NCI-H82 treated with DMSO at 0.1 percent for 48 hours (cell line): ENCODE results near the gene SPINK4.

Experiments used
- DNase-seq: peaks from one replicate; lab custom pipeline; 2025; ENCODE audit not compliant: unreplicated experiment; lab: John Stamatoyannopoulos, UW

SPINK4 gene

GRCh38 chr9:33229359-33230114 lies 10.4 kb upstream of the SPINK4 start:
- no peak for DNase-seq

GRCh38 chr9:33230756-33231622 lies 9.0 kb upstream of the SPINK4 start:
- DNase-seq = no peak

GRCh38 chr9:33231623-33231942 lies 8.4 kb upstream of the SPINK4 start:
- no peak for DNase-seq

GRCh38 chr9:33232815-33233214 lies 7.2 kb upstream of the SPINK4 start:
- no peak for DNase-seq

- DNase-seq = no peak
Measured at GRCh38 chr9:33233626-33234342, 6.2 kb upstream of the SPINK4 start.

- DNase-seq = no peak
Measured at GRCh38 chr9:33234511-33235467, 5.2 kb upstream of the SPINK4 start.

- DNase-seq = no peak
Measured at GRCh38 chr9:33236571-33236970, 3.4 kb upstream of the SPINK4 start.

DNA sequence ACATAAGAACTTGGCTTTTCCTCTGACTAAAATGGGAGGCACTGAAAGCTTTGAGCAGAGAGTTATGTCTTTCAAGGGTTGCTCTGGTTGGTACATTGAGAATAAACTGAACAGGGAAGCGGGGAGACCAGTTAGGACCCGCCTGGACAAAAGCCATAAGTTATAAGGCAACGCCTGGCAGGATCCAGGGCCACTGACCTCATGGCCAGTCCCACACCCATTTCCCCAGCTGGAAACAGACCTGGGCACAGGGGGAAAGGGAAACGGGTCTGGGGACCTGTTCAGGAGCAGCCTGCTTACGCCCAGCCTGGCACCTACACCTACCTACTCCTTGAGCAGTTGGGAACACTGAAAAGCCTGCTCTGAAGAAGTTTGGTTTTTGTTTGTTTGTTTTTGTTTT lies 1.3 kb downstream of the SPINK4 start:
- DNase-seq = no peak

- DNase-seq = no peak
Measured at GRCh38 chr9:33242609-33243134, 2.7 kb downstream of the SPINK4 start.

DNA sequence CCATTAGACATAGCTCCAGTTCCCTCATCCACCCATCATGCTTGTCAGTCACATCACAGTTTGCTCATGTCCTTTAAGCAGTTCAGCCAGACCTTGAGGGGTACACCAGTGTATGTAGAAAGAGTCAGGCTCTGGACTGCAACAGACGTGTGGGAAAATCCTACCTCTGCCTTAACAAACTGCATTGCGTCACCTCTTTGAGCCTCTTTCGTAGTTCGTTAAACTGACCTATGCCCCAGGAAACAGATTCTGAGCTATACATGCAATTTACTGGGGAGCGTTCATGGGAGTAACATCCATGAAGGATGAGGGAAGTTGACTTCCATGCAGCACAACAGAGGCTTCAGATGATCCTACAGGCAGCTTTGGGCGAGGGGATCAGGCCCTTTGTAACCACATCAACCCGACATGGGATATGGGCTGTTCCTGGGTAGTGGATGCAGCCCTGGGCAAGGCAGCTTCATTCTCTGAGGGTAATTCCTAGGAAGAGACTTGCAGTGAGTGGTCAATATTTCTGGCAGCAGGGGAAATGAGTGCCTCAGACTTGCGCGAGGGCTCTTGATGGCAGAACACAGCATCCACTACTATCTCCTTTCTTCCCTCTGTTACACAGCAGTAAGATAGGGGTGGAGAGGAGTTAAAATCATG lies 4.3 kb downstream of the SPINK4 start:
- DNase-seq = no peak

DNA sequence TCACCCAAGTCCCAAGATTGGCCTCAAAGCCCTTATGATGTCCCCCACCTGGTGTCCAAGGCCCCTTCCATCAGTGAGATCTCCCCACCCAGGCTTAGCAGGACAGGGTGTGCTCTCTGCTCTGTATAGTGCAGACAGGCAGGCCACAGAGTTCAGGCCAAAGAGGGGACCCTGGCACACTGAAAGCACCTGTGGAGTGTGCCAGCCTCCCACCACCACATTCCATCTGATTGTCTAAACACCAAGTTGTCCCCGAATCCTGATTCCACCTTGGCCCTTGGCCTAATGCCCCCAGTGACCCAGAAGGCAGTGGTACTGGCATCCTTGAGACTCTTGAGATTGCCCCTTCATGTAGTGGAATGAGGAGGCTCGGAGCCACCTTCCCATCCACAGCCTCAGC lies 5.4 kb downstream of the SPINK4 start:
- no peak for DNase-seq

- DNase-seq = no peak
Measured at GRCh38 chr9:33246269-33246860, 6.4 kb downstream of the SPINK4 start.

DNA sequence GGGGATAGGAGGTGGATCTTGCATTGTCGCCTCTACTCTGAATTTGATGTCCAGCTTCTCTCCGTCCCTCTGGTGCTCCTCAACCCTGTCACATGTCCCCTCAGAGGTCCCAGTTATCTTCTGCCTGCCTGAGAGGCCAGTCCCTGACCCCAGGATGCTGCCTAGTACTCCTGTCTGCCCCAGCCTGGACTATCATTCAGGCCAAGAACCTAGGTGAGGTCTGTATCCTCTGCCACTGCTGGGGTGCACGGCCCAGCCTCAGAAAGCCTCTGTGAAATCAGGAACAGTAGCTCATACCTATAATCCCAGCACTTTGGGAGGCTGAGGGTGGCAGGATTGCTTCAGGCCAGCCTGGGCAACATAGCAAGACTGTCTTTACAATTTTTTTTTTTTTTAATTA lies 8.6 kb downstream of the SPINK4 start:
- DNase-seq = no peak

DNA sequence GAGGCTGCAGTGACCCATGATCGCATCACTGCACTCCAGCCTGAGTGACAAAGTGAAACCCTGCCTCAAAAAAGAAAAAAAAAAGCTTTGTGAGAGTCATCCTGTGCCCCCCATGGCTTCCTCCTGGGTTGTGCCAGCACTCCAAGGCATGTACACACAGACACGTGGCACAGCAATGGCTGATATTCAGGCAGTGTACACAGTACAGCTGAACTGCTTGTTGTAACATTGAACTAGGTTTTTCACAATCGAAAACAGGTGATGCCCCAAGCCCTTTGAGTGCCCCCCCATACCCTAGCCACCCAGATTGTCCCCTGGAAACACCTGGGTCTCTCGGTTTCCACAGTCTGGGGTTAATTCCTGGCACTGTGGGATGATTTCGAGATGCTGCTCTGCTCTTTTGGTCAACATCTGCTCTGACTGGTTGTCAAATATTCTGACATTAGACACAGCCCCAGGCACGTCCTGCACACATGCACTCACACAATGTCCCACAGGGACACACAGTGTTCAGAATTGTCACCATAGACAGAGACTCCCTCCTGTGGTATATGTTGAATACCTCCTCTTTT lies 9.2 kb downstream of the SPINK4 start:
- DNase-seq = no peak

DNA sequence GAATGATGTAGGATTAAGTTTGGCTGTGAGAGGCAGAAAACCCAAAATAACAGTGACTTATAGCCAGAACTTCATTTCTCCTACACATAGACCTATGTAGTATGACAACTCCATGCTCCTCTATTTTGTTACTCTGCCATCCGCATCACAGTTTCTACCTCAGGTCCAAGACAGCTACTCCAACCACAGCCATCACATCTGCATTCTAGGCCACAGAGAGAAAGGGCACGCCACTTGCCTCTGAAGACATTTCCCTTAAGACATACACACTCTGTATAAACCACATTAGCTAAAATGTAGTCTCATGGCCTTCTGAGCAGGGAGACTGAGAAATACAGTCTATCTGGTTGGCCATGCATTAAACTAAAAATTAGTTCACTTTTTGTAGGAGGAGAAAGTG lies 10.0 kb downstream of the SPINK4 start:
- no peak for DNase-seq

DNA sequence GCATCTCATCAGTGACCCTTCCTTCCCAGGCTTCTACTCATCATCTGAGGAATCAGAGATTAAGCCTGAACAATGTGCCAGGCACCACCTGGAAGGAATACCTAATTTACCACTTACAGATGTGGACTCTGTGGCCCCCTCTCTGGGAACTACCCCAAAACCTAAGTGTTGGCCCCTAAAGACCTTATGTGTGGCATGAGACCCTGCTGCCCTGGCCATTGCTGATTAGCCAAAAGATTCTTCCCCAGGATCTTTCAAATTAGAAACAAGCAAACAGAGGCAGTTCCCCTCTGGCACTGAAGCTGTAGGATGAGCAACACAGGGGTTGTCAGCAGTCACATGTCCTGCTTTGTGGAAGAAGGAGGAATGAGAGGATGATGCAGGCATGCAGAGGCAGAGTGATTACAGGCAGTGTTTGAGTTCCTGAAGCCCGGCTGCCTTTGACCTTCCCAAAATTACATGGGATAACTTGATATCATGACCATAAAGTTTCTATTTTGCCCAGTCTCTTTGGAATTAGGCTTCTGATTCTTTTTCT lies 10.6 kb downstream of the SPINK4 start:
- DNase-seq = no peak

DNA sequence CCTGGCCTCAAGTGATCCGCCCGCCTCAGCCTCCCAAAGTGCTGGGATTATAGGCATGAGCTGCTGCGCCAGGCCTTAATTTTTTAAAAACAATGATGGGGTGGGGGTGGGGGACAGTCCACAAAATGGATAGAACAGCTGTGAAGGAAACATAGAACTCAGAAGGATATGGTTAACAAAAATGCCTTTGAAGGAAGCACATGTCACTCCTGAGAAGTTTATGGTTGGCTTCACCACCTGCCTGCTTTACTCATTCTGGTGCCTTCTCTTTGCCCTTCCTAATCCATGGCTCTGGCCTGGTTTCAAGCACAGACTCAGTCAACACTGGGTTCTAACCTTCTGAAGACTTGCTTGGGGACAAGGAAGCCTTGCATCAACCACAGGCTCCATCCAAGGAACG lies 14.2 kb downstream of the SPINK4 start:
- no peak for DNase-seq

GRCh38 chr9:33255014-33255413 lies 15.0 kb downstream of the SPINK4 start:
- DNase-seq = no peak

DNA sequence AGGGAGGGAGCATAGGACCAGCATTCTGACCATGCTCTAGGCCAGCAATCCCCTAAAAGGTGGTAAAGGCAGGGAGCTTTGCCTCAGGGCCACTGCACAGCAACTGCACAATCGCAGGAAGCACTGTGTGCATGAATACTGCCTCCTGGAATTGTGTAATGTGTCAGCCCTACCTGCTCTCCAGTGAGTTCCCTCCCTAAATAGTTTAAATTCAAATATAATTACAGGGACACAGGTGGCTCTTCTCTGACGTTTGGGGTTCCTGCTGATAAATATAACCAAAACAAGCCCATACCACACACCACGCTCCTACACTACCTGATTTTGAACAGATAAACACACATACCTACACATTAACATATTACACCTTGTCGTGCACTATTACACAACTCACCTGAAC lies 15.5 kb downstream of the SPINK4 start:
- no peak for DNase-seq
